Measurements from ENCODE around the gene INTS2. TPM values are rescaled to one million over a fixed set of nuclear protein-coding genes. Genes with fewer than 3 reads are reported as not detected.
"Not testable (repeated sequence)": the region's sequence is repeated elsewhere in the genome, so short reads cannot be mapped to it uniquely, and the experiment has no call there.

INTS2 gene
- total RNA-seq, 2 experiments from 2014 or later: 8.5 to 8.7 TPM

DNA sequence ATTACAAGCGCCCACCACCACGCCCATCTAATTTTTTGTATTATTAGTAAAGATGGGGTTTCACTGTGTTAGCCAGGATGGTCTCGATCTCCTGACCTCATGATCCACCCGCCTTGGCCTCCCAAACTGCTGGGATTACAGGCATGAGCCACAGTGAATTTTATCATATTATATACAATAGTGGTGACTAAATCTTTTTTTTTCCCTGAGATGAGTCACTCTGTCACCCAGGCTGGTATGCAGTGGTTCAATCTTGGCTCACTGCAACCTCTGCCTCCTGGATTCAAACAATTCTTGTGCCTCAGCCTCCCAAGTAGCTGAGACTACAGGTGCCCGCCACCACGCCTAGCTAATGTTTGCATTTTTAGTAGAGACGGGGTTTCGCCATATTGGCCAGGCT is 41.9 kb downstream of the INTS2 start:
- H3K36me3 ChIP-seq (ENCODE audit: insufficient read depth, low read length): peaks cover 66% of the 10 kb centered on the region
- CTCF ChIA-PET; H3K27me3 ChIP-seq (ENCODE audit: control insufficient read depth in 1 of 2, insufficient read depth in 2 of 2, low read length in 2 of 2); H3K9me3 ChIP-seq (ENCODE audit: control insufficient read depth in 1 of 2, insufficient read depth in 1 of 2, low read length in 2 of 2); H3K27ac Mint-ChIP-seq; H3K4me1 Mint-ChIP-seq (ENCODE audit: low read depth); H3K27me3 Mint-ChIP-seq; H3K27ac ChIP-seq (ENCODE audit: low read depth in 1 of 2, low read length in 2 of 2); H3K4me3 ChIP-seq (ENCODE audit: low read length); intact Hi-C loops (cut with DNase I, micrococcal nuclease); H3K4me3 Mint-ChIP-seq; ATAC-seq (ENCODE audit: poor library complexity); H3K9me3 Mint-ChIP-seq; DNase-seq; POLR2A ChIA-PET; H3K4me1 ChIP-seq (ENCODE audit: insufficient read depth, low read length): not testable (repeated sequence)
- peaks cover 77% of the 10 kb centered on the region for H3K36me3 Mint-ChIP-seq (ENCODE audit: low read depth)

DNA sequence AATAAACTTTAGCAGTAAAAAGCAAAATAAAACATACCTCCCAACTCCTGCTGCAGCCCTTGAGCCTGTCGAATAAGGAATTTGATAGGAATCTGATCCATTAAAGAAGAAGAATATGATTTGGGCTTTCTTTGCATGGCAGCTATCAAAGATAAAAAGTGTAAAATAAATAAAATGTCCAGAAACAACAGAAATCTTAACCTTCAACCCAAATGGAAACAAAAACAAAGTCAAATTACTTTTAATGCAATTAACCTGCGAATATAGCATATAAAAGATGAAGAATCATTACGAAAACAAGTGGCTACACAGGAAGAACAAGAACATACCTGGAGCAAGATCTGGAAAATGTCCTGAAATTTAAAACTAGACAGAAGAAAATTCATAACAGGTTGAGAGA is 42.9 kb downstream of the INTS2 start:
- Histone ChIP-seq H3K4me1 (ENCODE audit: insufficient read depth, low read length) (no peaks in the 10 kb centered on the region), H3K27ac (ENCODE audit: low read depth in 1 of 2, low read length in 2 of 2) (no peak overlapping the region), H3K36me3 (ENCODE audit: insufficient read depth, low read length) (peaks cover 62% of the 10 kb centered on the region), H3K4me3 (ENCODE audit: low read length) (no peak overlapping the region), H3K27me3 (ENCODE audit: control insufficient read depth in 1 of 2, insufficient read depth in 2 of 2, low read length in 2 of 2) (no peaks in the 10 kb centered on the region), H3K9me3 (ENCODE audit: control insufficient read depth in 1 of 2, insufficient read depth in 1 of 2, low read length in 2 of 2) (no peaks in the 10 kb centered on the region)
- H3K4me3 Mint-ChIP-seq: no peak overlapping the region
- ATAC-seq (ENCODE audit: poor library complexity): no peak
- intact Hi-C loops (cut with DNase I, micrococcal nuclease): no loop called here
- TF ChIP-seq, protein P1, sequence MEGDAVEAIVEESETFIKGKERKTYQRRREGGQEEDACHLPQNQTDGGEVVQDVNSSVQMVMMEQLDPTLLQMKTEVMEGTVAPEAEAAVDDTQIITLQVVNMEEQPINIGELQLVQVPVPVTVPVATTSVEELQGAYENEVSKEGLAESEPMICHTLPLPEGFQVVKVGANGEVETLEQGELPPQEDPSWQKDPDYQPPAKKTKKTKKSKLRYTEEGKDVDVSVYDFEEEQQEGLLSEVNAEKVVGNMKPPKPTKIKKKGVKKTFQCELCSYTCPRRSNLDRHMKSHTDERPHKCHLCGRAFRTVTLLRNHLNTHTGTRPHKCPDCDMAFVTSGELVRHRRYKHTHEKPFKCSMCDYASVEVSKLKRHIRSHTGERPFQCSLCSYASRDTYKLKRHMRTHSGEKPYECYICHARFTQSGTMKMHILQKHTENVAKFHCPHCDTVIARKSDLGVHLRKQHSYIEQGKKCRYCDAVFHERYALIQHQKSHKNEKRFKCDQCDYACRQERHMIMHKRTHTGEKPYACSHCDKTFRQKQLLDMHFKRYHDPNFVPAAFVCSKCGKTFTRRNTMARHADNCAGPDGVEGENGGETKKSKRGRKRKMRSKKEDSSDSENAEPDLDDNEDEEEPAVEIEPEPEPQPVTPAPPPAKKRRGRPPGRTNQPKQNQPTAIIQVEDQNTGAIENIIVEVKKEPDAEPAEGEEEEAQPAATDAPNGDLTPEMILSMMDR (IDR thresholded peaks at IDR 0.05): no peak
- DNase-seq: no peak
- H3K9me3 Mint-ChIP-seq: no peaks in the 10 kb centered on the region
- ChIA-PET POLR2A (interaction anchor here (1.0 kb wide), 1 partner anchor 21 kb away, joined by 4 read pairs; the partner anchor contains the start of gene BRIP1), CTCF (no interaction called here)
- H3K4me1 Mint-ChIP-seq (ENCODE audit: low read depth): no peaks in the 10 kb centered on the region
- H3K27ac Mint-ChIP-seq: no peak overlapping the region
- no peaks in the 10 kb centered on the region for H3K27me3 Mint-ChIP-seq
- peaks cover 78% of the 10 kb centered on the region for H3K36me3 Mint-ChIP-seq (ENCODE audit: low read depth)

DNA sequence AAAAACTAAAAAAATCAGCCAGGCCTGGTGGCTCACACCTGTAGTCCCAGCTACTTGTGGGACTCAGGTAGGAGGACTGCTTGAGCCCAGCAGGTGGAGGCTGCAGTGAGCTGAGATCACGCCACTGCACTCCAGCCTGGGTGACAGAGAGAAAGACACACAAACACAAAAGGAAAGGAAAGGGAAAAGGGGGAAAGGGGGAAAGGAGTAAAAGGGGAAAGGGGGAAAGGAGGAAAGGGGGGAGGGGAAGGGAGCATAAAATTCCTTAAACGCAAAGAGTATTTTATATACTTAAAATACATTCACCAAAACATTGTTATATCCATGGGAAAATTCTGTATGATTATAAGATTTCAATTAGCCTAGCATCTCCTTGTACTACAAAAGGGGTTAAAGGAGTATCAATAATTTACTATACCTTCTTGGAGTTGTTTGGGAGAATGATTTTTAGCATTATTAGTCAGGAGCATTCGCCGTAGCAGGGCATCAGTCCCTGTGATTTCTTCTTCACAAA is 47.1 kb downstream of the INTS2 start:
- peaks cover 84% of the 10 kb centered on the region for H3K36me3 Mint-ChIP-seq (ENCODE audit: low read depth)
- CTCF ChIA-PET: no interaction called here

More for the DNA sequence above, 47.1 kb downstream of the INTS2 start:
- Mint-ChIP-seq H3K4me1 (ENCODE audit: low read depth) (no peaks in the 10 kb centered on the region), H3K27ac (no peak overlapping the region), H3K9me3 (no peaks in the 10 kb centered on the region), H3K27me3 (no peaks in the 10 kb centered on the region), H3K4me3 (no peak overlapping the region)
- intact Hi-C loops (cut with DNase I, micrococcal nuclease): no loop called here
- POLR2A ChIA-PET: no interaction called here
- DNase-seq (no peak), ATAC-seq (ENCODE audit: poor library complexity) (no peak)
- Histone ChIP-seq H3K27ac (ENCODE audit: low read depth in 1 of 2, low read length in 2 of 2) (no peak overlapping the region), H3K4me3 (ENCODE audit: low read length) (no peak overlapping the region), H3K27me3 (ENCODE audit: control insufficient read depth in 1 of 2, insufficient read depth in 2 of 2, low read length in 2 of 2) (no peaks in the 10 kb centered on the region), H3K9me3 (ENCODE audit: control insufficient read depth in 1 of 2, insufficient read depth in 1 of 2, low read length in 2 of 2) (no peaks in the 10 kb centered on the region), H3K4me1 (ENCODE audit: insufficient read depth, low read length) (no peaks in the 10 kb centered on the region), H3K36me3 (ENCODE audit: insufficient read depth, low read length) (peaks cover 58% of the 10 kb centered on the region)
- TF ChIP-seq, protein P1 (IDR thresholded peaks at IDR 0.05): no peak
